Parathyroid adenoma (tissue), 2 donors: ENCODE data around the gene CHMP6.
A peak's percentile ranks its signal among the peaks of the same experiment; 100 is the strongest.

Experiments
- H2AFZ ChIP-seq: fragments of 300-600 bp; sonication (generic); one replicate; pipeline ENCODE4 v1.7.0; 2017; ENCODE audit warnings: antibody characterized with exemption, mild to moderate bottlenecking
- H3K27ac ChIP-seq: fragments of 300-600 bp; sonication (generic); one replicate; pipeline ENCODE4 v1.7.0; 2017
- H3K27me3 ChIP-seq: fragments of 300-600 bp; sonication (generic); one replicate; pipeline ENCODE4 v1.7.0; 2017; ENCODE audit warnings: low read length; ENCODE audit not compliant: control insufficient read depth, insufficient read depth
- H3K36me3 ChIP-seq: fragments of 300-600 bp; sonication (generic); one replicate; pipeline ENCODE4 v1.7.0; 2017; ENCODE audit warnings: low read length; ENCODE audit not compliant: control insufficient read depth, insufficient read depth
- H3K4me1 ChIP-seq: fragments of 300-600 bp; sonication (generic); one replicate; pipeline ENCODE4 v1.7.0; 2017; ENCODE audit warnings: control low read depth
- H3K4me2 ChIP-seq: fragments of 300-600 bp; sonication (generic); one replicate; pipeline ENCODE4 v1.7.0; 2017; ENCODE audit warnings: low read length
- H3K4me3 ChIP-seq: fragments of 300-600 bp; sonication (generic); one replicate; pipeline ENCODE4 v1.7.0; 2017; ENCODE audit warnings: low read depth, low read length
- H3K79me2 ChIP-seq: fragments of 300-600 bp; sonication (generic); one replicate; pipeline ENCODE4 v1.7.0; 2017; ENCODE audit warnings: control low read depth
- H3K9ac ChIP-seq: fragments of 300-600 bp; sonication (generic); one replicate; pipeline ENCODE4 v1.7.0; 2017; ENCODE audit warnings: mild to moderate bottlenecking
- H3K9me3 ChIP-seq: fragments of 300-600 bp; sonication (generic); one replicate; pipeline ENCODE4 v1.7.0; 2017; ENCODE audit warnings: low read length; ENCODE audit not compliant: control insufficient read depth
- TF ChIP-seq, protein P1 (sequence below): fragments of 300-600 bp; sonication (generic); IDR thresholded peaks from one replicate; pipeline ENCODE4 v1.7.0; 2017; ENCODE audit warnings: antibody characterized with exemption, mild to moderate bottlenecking
- donor health status: primary hyperparathyroidism.

Gene CHMP6

DNA sequence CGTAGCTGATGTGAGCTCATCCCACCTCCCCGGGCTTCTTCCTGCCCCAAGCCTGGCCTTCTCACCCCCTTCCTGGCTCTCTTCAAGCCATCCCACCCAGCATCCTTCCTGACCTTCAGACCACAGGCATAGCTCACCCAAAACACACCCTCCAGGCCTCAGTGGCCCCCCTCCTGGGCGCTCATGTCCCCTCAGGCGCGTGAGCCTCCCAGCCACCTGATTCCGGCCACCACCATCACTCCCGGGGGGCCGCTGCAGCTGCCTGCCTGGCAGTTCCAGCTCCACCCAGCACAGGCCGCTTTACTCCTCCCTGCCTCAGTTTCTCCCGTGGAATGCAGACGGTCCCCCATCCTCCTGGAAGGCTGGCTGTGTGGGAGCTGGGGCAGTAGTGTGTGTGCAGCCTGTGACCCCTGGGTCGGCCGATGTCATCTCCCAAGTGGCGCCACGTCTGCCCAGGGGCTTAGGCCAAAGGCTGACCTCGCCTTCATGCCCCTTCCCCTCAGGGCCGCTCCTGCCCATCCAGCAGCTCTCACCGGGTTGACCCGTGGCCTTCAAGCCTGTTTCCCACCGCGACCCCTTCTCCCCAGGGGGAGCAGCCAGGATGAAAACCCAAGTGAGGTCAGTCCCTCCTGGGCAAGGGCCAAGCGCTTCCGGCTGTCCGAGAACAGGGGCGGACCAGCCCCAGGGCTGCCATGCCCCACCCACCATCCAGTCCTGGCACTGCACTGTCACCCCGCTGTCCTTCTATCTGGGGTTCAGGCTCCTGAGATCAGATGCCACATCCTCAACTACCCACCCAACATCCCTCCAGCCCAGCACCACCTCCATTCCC, 11.9 kb upstream of the CHMP6 start:
- Histone ChIP-seq H3K27me3 (no peaks in the 10 kb centered on the region), H3K27ac (no peak overlapping the region), H3K4me3 (no peak overlapping the region), H3K79me2 (no peaks in the 10 kb centered on the region), H2AFZ (no peak overlapping the region), H3K4me1 (no peaks in the 10 kb centered on the region), H3K36me3 (no peaks in the 10 kb centered on the region), H3K9ac (no peak overlapping the region), H3K4me2 (no peak overlapping the region), H3K9me3 (no peaks in the 10 kb centered on the region)
- TF ChIP-seq, protein P1, sequence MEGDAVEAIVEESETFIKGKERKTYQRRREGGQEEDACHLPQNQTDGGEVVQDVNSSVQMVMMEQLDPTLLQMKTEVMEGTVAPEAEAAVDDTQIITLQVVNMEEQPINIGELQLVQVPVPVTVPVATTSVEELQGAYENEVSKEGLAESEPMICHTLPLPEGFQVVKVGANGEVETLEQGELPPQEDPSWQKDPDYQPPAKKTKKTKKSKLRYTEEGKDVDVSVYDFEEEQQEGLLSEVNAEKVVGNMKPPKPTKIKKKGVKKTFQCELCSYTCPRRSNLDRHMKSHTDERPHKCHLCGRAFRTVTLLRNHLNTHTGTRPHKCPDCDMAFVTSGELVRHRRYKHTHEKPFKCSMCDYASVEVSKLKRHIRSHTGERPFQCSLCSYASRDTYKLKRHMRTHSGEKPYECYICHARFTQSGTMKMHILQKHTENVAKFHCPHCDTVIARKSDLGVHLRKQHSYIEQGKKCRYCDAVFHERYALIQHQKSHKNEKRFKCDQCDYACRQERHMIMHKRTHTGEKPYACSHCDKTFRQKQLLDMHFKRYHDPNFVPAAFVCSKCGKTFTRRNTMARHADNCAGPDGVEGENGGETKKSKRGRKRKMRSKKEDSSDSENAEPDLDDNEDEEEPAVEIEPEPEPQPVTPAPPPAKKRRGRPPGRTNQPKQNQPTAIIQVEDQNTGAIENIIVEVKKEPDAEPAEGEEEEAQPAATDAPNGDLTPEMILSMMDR, result no peak

DNA sequence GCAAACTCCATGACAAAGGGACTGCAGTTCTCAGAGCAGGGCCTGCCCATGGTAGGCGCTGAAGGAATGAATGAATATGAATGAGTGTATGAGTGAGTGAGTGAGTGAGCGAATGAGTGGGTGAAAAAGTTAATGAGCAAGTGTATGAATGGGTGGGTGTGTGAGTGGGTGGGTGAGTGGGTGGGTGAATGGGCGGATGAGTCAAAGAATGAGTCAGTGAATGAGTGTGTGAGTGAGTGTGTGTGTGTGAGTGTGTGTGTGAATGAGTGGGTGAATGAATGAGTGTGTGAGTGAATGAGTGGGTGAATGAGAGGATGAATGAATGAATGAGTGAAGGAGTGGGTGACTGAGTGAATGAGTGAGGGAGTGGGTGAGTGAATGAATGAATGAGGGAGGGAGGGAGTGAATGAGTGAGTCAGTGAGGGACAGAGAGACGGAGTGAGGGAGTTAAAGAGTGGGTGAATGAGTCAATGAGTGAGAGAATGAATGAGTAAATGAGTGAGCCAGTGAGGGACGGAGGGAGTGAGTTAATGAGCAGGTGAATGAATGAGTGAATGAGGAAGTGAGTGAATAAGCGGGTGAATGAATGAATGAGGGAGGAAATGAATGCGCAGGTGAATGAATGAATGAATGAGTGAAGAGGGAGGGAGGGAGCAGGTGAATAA, 11.1 kb upstream of the CHMP6 start:
- Histone ChIP-seq H3K4me1 (no peaks in the 10 kb centered on the region), H3K9ac (no peak overlapping the region), H3K27me3 (no peaks in the 10 kb centered on the region), H2AFZ (no peak overlapping the region), H3K36me3 (no peaks in the 10 kb centered on the region), H3K79me2 (no peaks in the 10 kb centered on the region), H3K4me3 (no peak overlapping the region), H3K9me3 (no peaks in the 10 kb centered on the region), H3K4me2 (no peak overlapping the region), H3K27ac (no peak overlapping the region)
- TF ChIP-seq, protein P1, result no peak

DNA sequence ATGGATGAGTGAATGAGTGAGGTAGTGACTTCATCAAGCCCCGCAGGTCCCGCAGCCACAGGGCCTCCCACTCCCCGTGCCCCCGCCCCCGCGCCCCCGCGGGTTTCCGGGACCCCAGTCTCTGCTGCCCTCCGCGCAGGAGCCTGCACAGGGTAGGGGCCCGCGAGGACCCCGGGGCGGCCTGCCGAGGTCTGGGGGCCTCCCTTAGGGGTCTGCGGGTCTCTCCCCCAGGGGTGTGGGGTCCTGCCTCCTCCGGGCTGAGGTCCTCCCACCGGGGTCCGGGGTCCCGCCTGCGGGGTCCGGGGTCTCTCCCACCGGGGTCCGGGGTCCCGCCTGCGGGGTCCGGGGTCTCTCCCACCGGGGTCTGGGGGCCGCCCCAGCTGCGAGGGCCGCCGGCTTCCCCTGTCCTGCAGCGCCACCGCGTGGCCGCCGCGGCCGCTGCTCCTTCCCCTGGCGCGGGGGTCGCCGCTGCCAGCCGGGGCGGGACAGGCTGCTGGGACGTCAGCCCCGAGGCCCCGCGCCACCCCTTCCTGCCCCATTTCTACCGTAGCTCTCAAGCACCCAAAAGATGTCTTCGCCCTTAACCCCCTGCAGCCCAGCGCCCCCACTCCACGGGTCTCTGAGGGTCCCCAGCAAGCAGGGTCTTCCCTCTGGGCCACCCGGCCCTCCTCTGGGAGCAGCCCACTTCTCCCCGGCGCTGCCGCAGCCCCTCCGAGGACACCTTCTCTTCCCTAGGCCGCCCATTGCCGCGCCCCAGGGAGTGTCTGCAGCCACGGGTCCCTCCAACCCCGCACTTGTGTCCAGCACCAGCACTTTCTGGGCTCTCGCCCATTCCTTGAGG, 10.4 kb upstream of the CHMP6 start:
- Histone ChIP-seq H3K27ac (no peak overlapping the region), H3K4me3 (no peak overlapping the region), H3K27me3 (no peaks in the 10 kb centered on the region), H3K4me2 (no peak overlapping the region), H2AFZ (no peak overlapping the region), H3K79me2 (no peaks in the 10 kb centered on the region), H3K9me3 (no peaks in the 10 kb centered on the region), H3K4me1 (no peaks in the 10 kb centered on the region), H3K36me3 (no peaks in the 10 kb centered on the region), H3K9ac (no peak overlapping the region)
- TF ChIP-seq, protein P1, result peak; percentile 59

DNA sequence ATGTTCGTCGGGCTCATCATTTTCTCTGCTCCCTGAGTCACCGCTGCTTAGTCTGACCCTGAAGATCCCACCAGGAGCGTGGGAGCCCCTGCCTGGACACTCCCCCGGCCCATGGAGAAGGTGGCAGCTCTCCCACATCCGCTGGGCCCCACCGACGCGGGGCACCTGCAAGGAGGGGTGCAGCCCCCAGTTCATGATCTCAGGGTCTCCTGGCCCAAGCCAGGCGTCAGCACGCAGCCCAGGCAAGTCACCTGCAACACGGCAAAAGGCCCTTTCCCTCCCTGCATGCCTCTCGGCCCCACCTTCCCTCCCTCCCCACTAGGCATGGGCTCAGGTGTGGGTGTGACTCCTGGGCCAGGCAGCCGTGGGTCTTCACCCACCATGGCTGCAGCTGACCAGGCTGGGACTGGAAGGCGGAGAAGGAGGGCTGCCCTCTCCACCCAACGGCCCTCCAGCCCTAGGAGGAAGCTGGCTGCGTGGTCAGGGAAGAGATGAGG, 9.7 kb upstream of the CHMP6 start:
- no peaks in the 10 kb centered on the region for H3K4me1 ChIP-seq
- H2AFZ ChIP-seq, result no peak overlapping the region
- H3K27ac ChIP-seq, result no peak overlapping the region
- TF ChIP-seq, protein P1, result no peak
- H3K79me2 ChIP-seq, result no peaks in the 10 kb centered on the region
- no peaks in the 10 kb centered on the region for H3K9me3 ChIP-seq
- H3K4me2 ChIP-seq, result no peak overlapping the region
- no peak overlapping the region for H3K4me3 ChIP-seq
- H3K36me3 ChIP-seq, result no peaks in the 10 kb centered on the region
- no peaks in the 10 kb centered on the region for H3K27me3 ChIP-seq
- H3K9ac ChIP-seq, result no peak overlapping the region
